GM12892 (cell line): ENCODE data around the gene GFPT1.

Experiments
- POLR2A ChIP-seq: IDR thresholded peaks from 2 replicates; pipeline ENCODE4 v1.6.1; 2011; ENCODE audit warnings: low read depth, low read length, control low read depth
- POLR2AphosphoS5 ChIP-seq: IDR thresholded peaks from 2 replicates; pipeline ENCODE4 v1.6.1; 2011; ENCODE audit warnings: low read depth, low read length, control low read depth
- TAF1 ChIP-seq: IDR thresholded peaks from 2 replicates; pipeline ENCODE4 v1.6.1; 2011; ENCODE audit warnings: low read depth, mild to moderate bottlenecking, control low read depth, low read length, borderline replicate concordance

DNA sequence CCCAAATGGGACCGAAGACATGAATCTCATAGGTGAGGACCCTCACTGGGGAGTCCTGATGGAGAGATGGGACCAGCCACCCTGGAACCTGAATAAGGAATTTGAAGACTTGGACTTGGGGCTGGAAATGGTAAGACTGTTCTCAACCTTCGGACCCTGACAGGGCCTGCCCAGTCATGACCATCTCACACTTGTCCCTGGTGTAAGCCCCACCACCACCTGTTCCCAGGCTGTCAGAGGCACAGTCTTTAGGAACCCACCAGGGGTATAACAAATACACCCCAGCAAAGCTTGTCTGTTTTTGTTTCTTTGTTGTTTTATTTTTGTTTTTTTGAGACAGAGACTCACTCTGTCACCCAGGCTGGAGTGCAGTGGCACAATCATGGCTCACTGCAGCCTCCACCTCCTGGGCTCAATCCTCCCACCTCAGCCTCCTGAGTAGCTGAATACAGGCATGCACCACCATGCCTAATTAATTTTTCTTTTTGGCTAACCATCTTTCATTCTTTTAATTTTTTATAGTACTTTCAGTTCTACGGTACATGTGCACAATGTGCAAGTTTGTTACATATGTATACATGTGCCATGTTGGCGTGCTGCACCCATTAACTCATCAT, 106.1 kb downstream of the GFPT1 start:
- no peak for TF ChIP-seq POLR2AphosphoS5
- no peak for TF ChIP-seq TAF1
- no peak for TF ChIP-seq POLR2A
